Activated CD8-positive, alpha-beta T cell treated with anti-CD3 and anti-CD28 coated beads for 36 hours (primary cell): ENCODE results near the gene FOXP1. TPM values are rescaled to one million over a fixed set of nuclear protein-coding genes. Genes with fewer than 3 reads are reported as not detected.

ENCODE experiments used
- ATAC-seq: fragments of 200-7000 bp; cut with Tn5 transposase; one replicate; pipeline ENCODE4 v1.10.0; 2021; ENCODE audit warnings: mild to moderate bottlenecking, moderate library complexity
- CTCF ChIA-PET: fragments of 350-600 bp; sonication (Branson Sonifier 250); formaldehyde crosslinking; loops from one replicate; lab custom pipeline; 2021; ENCODE audit warnings: antibody characterized with exemption; lab: Charles Lee
- POLR2A ChIA-PET: fragments of 350-600 bp; sonication (Branson Sonifier 250); formaldehyde crosslinking; loops from one replicate; lab custom pipeline; 2021; ENCODE audit warnings: antibody characterized with exemption; lab: Charles Lee
- DNase-seq: peaks from one replicate; pipeline ENCODE4 v3.0.0-alpha.2; 2020
- H3K27ac Mint-ChIP-seq: one replicate; pipeline ENCODE4 v1.8.0; 2021; ENCODE audit warnings: mild to moderate bottlenecking, mixed read lengths
- H3K27me3 Mint-ChIP-seq: one replicate; pipeline ENCODE4 v1.8.0; 2021; ENCODE audit warnings: mixed read lengths
- H3K36me3 Mint-ChIP-seq: one replicate; pipeline ENCODE4 v1.8.0; 2021; ENCODE audit warnings: low read depth, mixed read lengths
- H3K4me1 Mint-ChIP-seq: one replicate; pipeline ENCODE4 v1.8.0; 2021; ENCODE audit warnings: low read depth, mixed read lengths
- H3K4me3 Mint-ChIP-seq: one replicate; pipeline ENCODE4 v1.8.0; 2021; ENCODE audit warnings: mild to moderate bottlenecking, moderate library complexity, mixed read lengths
- H3K9me3 Mint-ChIP-seq: one replicate; pipeline ENCODE4 v1.8.0; 2021; ENCODE audit warnings: mixed read lengths
- CTCF ChIP-seq: fragments of 200-600 bp; IDR thresholded peaks from one replicate; pipeline ENCODE4 v1.8.0; 2022; ENCODE audit warnings: antibody characterized with exemption, mild to moderate bottlenecking
- intact Hi-C: fragments of 100-400 bp; cut with micrococcal nuclease; formaldehyde crosslinking; loops from one replicate; pipeline ENCODE4 v1.10.0; 2022
- total RNA-seq, 2 experiments: library from RNA; stranded (reverse); gene quantifications; one replicate each; pipeline ENCODE4 v1.2.3, GENCODE V29; 2021

The FOXP1 gene
- total RNA-seq, 2 experiments from 2014 or later = 145 to 153 TPM

- POLR2A ChIA-PET = interaction anchor here (0.6 to 1.6 kb wide), 8 partner anchors 9 to 194 kb away, joined by 3 to 4 read pairs (median 4); no protein-coding TSS in a partner anchor
- no peaks in the 10 kb centered on the region for H3K9me3 Mint-ChIP-seq
- CTCF ChIA-PET = interaction anchor here (2.1 kb wide), 1 partner anchor 9 kb away, joined by 8 read pairs; no protein-coding TSS in a partner anchor
- DNase-seq (no peak), ATAC-seq (peak; percentile 6)
- peaks cover 97% of the 10 kb centered on the region for H3K4me1 Mint-ChIP-seq
- no peak for TF ChIP-seq CTCF
- intact Hi-C loops = loop anchor here (5.0 kb wide), 1 partner anchor 33 kb away; no protein-coding TSS in a partner anchor
- no peak overlapping the region for H3K4me3 Mint-ChIP-seq
- no peaks in the 10 kb centered on the region for H3K27me3 Mint-ChIP-seq
- H3K27ac Mint-ChIP-seq = peak overlapping the region; percentile 47
- H3K36me3 Mint-ChIP-seq = peaks cover 17% of the 10 kb centered on the region
Observed at GRCh38 chr3:71419369-71419768, 164.2 kb downstream of the FOXP1 start.

GRCh38 chr3:71417791-71418190 is 165.7 kb downstream of the FOXP1 start:
- ChIA-PET POLR2A (interaction anchor here (0.7 to 2.2 kb wide), 11 partner anchors 12 to 266 kb away, joined by 3 to 11 read pairs (median 4); no protein-coding TSS in a partner anchor), CTCF (interaction anchor here (0.6 to 3.0 kb wide), 15 partner anchors 12 to 288 kb away, joined by 3 to 17 read pairs (median 5); no protein-coding TSS in a partner anchor)
- peak overlapping the region; percentile 82 for H3K27ac Mint-ChIP-seq
- H3K4me1 Mint-ChIP-seq = peaks cover 96% of the 10 kb centered on the region
- ATAC-seq (no peak), DNase-seq (no peak)
- H3K36me3 Mint-ChIP-seq = peaks cover 8% of the 10 kb centered on the region
- intact Hi-C loops = loop anchor here (5.0 kb wide), 1 partner anchor 35 kb away; no protein-coding TSS in a partner anchor
- peak overlapping the region; percentile 17 for H3K4me3 Mint-ChIP-seq
- H3K9me3 Mint-ChIP-seq = no peaks in the 10 kb centered on the region
- TF ChIP-seq CTCF = no peak
- no peaks in the 10 kb centered on the region for H3K27me3 Mint-ChIP-seq

GRCh38 chr3:71416876-71417275 is 166.7 kb downstream of the FOXP1 start:
- Mint-ChIP-seq H3K36me3 (peaks cover 9% of the 10 kb centered on the region), H3K27me3 (no peaks in the 10 kb centered on the region), H3K4me3 (peak overlapping the region; percentile 60), H3K4me1 (peaks cover 96% of the 10 kb centered on the region), H3K9me3 (no peaks in the 10 kb centered on the region), H3K27ac (peak overlapping the region; percentile 82)
- ChIA-PET CTCF (interaction anchor here (0.7 to 3.0 kb wide), 17 partner anchors 11 to 289 kb away, joined by 3 to 17 read pairs (median 5); no protein-coding TSS in a partner anchor), POLR2A (interaction anchor here (0.7 to 2.2 kb wide), 20 partner anchors 9 to 265 kb away, joined by 3 to 11 read pairs (median 4); no protein-coding TSS in a partner anchor)
- intact Hi-C loops = loop anchor here (5.0 kb wide), 1 partner anchor 35 kb away; no protein-coding TSS in a partner anchor
- peak; percentile 55 for ATAC-seq
- peak; percentile 84 for DNase-seq
- TF ChIP-seq CTCF = peak; percentile 40

GRCh38 chr3:71415681-71416122 is 167.8 kb downstream of the FOXP1 start:
- no peak for TF ChIP-seq CTCF
- no peak for ATAC-seq
- Mint-ChIP-seq H3K4me3 (peak overlapping the region; percentile 60), H3K36me3 (peaks cover 9% of the 10 kb centered on the region), H3K4me1 (peaks cover 89% of the 10 kb centered on the region), H3K27ac (peak overlapping the region; percentile 82), H3K9me3 (no peaks in the 10 kb centered on the region), H3K27me3 (no peaks in the 10 kb centered on the region)
- CTCF ChIA-PET = interaction anchor here (1.1 to 3.0 kb wide), 6 partner anchors 10 to 44 kb away, joined by 3 to 17 read pairs (median 9); no protein-coding TSS in a partner anchor
- no peak for DNase-seq
- intact Hi-C loops = loop anchor here (5.0 kb wide), 1 partner anchor 37 kb away; no protein-coding TSS in a partner anchor
- POLR2A ChIA-PET = interaction anchor here (0.6 to 2.2 kb wide), 7 partner anchors 10 to 180 kb away, joined by 3 to 11 read pairs (median 6); no protein-coding TSS in a partner anchor
